ENCODE measurements around the gene PLVAP. TPM values are rescaled to one million over a fixed set of nuclear protein-coding genes. Genes with fewer than 3 reads are reported as not detected.
A peak's percentile ranks its signal among the peaks of the same experiment; 100 is the strongest.

Gene PLVAP
- total RNA-seq, 1 donor from 2014 or later, result 174 TPM

- H3K36me3 ChIP-seq, result peaks cover 7% of the 10 kb centered on the region
- no peaks in the 10 kb centered on the region for H3K27me3 ChIP-seq
- peaks cover 9% of the 10 kb centered on the region for H3K4me1 ChIP-seq
- H3K4me3 ChIP-seq, result no peak overlapping the region
- no peak for ATAC-seq
- DNase-seq, result no peak
- H3K9me3 ChIP-seq, result no peaks in the 10 kb centered on the region
- intact Hi-C loops (cut with DNase I), result no loop called here
- no peak overlapping the region for H3K27ac ChIP-seq
- TF ChIP-seq, protein P1, sequence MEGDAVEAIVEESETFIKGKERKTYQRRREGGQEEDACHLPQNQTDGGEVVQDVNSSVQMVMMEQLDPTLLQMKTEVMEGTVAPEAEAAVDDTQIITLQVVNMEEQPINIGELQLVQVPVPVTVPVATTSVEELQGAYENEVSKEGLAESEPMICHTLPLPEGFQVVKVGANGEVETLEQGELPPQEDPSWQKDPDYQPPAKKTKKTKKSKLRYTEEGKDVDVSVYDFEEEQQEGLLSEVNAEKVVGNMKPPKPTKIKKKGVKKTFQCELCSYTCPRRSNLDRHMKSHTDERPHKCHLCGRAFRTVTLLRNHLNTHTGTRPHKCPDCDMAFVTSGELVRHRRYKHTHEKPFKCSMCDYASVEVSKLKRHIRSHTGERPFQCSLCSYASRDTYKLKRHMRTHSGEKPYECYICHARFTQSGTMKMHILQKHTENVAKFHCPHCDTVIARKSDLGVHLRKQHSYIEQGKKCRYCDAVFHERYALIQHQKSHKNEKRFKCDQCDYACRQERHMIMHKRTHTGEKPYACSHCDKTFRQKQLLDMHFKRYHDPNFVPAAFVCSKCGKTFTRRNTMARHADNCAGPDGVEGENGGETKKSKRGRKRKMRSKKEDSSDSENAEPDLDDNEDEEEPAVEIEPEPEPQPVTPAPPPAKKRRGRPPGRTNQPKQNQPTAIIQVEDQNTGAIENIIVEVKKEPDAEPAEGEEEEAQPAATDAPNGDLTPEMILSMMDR (IDR thresholded peaks at IDR 0.05), result no peak
Measured at GRCh38 chr19:17411801-17412200, 34.7 kb upstream of the PLVAP start.

GRCh38 chr19:17409990-17410389 lies 32.8 kb upstream of the PLVAP start:
- no peak for DNase-seq
- TF ChIP-seq, protein P1 (IDR thresholded peaks at IDR 0.05), result no peak
- Histone ChIP-seq H3K4me3 (no peak overlapping the region), H3K4me1 (peaks cover 15% of the 10 kb centered on the region), H3K27ac (no peak overlapping the region), H3K9me3 (no peaks in the 10 kb centered on the region), H3K27me3 (no peaks in the 10 kb centered on the region), H3K36me3 (peaks cover 7% of the 10 kb centered on the region)
- intact Hi-C loops (cut with DNase I), result no loop called here
- ATAC-seq, result no peak

- no peaks in the 10 kb centered on the region for H3K36me3 ChIP-seq
- DNase-seq (no peak), ATAC-seq (no peak)
- TF ChIP-seq, protein P1 (IDR thresholded peaks at IDR 0.05), result no peak
- no peaks in the 10 kb centered on the region for H3K9me3 ChIP-seq
- H3K27me3 ChIP-seq, result no peaks in the 10 kb centered on the region
- intact Hi-C loops (cut with DNase I), result no loop called here
- H3K4me1 ChIP-seq, result peaks cover 17% of the 10 kb centered on the region
- peak overlapping the region; percentile 55 for H3K4me3 ChIP-seq
- H3K27ac ChIP-seq, result peak overlapping the region; percentile 76
Measured at GRCh38 chr19:17406887-17407196, 29.7 kb upstream of the PLVAP start.

DNA sequence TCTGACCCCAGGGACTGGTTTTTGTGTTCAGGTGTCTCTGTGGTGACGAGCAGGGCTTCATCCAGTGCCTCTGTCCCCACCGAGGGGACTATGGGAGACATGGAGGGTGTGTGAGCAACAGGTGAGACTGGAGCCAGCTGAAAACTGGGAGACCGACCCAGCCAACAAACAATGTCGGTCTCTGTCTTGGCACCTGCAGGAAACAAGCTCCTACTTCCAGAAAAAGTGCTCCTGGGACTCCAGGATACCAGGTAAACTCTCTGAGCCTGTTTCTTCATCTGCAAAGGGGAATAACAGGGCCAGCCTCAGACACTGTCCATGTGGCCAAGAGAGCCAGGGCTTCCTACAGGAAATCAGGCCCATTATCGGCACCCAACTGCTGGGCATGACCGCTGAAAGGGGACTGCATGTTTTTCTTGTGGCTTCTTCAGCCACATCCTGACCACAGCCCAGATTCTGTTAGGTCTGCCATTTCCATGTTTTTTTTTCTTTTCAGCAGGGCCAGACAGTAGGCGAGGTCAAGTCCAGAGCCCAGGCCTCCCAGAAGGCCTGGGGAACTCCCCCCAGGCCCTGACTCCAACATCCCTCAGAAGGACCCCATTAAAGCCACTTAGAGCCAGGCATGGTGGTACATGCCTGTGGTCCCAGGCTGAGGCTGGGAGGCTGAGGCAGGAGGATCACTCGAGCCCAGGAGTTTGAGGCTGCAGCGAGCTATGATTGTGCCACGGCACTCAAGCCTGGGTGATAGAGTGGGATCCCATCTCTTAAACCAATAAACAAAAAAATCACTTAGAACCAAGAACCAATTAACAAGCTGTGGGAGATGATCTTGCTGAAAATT lies 29.1 kb upstream of the PLVAP start:
- Histone ChIP-seq H3K27me3 (no peaks in the 10 kb centered on the region), H3K4me3 (peak overlapping the region; percentile 55), H3K36me3 (no peaks in the 10 kb centered on the region), H3K4me1 (peaks cover 17% of the 10 kb centered on the region), H3K9me3 (no peaks in the 10 kb centered on the region), H3K27ac (peak overlapping the region; percentile 76)
- intact Hi-C loops (cut with DNase I), result no loop called here
- ATAC-seq, result peak; percentile 4
- DNase-seq, result no peak
- TF ChIP-seq, protein P1 (IDR thresholded peaks at IDR 0.05), result no peak

- Histone ChIP-seq H3K27me3 (no peaks in the 10 kb centered on the region), H3K4me3 (peak within 1 kb of the TSS; percentile 55), H3K9me3 (no peaks in the 10 kb centered on the region), H3K4me1 (peaks cover 17% of the 10 kb centered on the region), H3K36me3 (no peaks in the 10 kb centered on the region), H3K27ac (peak within 1 kb of the TSS; percentile 76)
- no peak for DNase-seq
- peak; percentile 95 for ATAC-seq
- TF ChIP-seq, protein P1 (IDR thresholded peaks at IDR 0.05), result no peak
- intact Hi-C loops (cut with DNase I), result no loop called here
Measured at GRCh38 chr19:17405250-17406045, 28.3 kb upstream of the PLVAP start, which contains the start of gene BST2. Gene BST2 (minus strand): TSS chr19:17405630. CDS start chr19:17405575, 55 bp downstream.
